GM23338 (cell line): ENCODE data around the gene PVRIG. TPM values are rescaled to one million over a fixed set of nuclear protein-coding genes. Genes with fewer than 3 reads are reported as not detected.

Experiments
- EZH2 ChIP-seq: fragments of 200-600 bp; sonication (generic); IDR thresholded peaks from one replicate; pipeline ENCODE4 v1.8.0; 2017; ENCODE audit warnings: antibody characterized with exemption, mild to moderate bottlenecking, low read depth; ENCODE audit not compliant: unreplicated experiment
- JUNB ChIP-seq: IDR thresholded peaks from one replicate; pipeline ENCODE4 v1.6.1; 2016; ENCODE audit warnings: antibody characterized with exemption; ENCODE audit not compliant: unreplicated experiment
- REST ChIP-seq: IDR thresholded peaks from one replicate; pipeline ENCODE4 v1.6.1; 2018; ENCODE audit warnings: antibody characterized with exemption; ENCODE audit not compliant: unreplicated experiment
- polyA plus RNA-seq: library from polyadenylated mRNA; unstranded; fragments of >200 nt; fragmentation: Nextera tagmentation; extraction: Ambion mirVana; gene quantifications from 2 replicates; pipeline ENCODE4 v1.2.1, GENCODE V29; 2016
- total RNA-seq: library from RNA; depleted of rRNA; stranded (reverse); fragments of >200 nt; shearing (Covaris generic); gene quantifications from 2 replicates; pipeline ENCODE4 v1.2.3, GENCODE V29; 2014
- TF ChIP-seq, protein P1 (sequence below): fragments of 250-450 bp; sonication (Bioruptor Pico); IDR thresholded peaks from 2 replicates; pipeline ENCODE4 v1.5.0; 2020; ENCODE audit warnings: mild to moderate bottlenecking, moderate library complexity
- TF ChIP-seq, protein P2 (sequence below), 2 experiments: fragments of 200-600 bp in 1 of 2; sonication (generic) in 1 of 2; conservative IDR thresholded peaks; 2 replicates each; pipeline versions ENCODE4 v1.5.1 to v1.6.1; 2016 to 2017; ENCODE audit warnings: antibody characterized with exemption in 2 of 2, low read depth in 2 of 2, mild to moderate bottlenecking in 2 of 2, moderate library complexity in 1 of 2

The PVRIG gene
- total and polyA plus RNA-seq, 2 experiments from 2014 or later = 1.1 TPM; not detected in 1

DNA sequence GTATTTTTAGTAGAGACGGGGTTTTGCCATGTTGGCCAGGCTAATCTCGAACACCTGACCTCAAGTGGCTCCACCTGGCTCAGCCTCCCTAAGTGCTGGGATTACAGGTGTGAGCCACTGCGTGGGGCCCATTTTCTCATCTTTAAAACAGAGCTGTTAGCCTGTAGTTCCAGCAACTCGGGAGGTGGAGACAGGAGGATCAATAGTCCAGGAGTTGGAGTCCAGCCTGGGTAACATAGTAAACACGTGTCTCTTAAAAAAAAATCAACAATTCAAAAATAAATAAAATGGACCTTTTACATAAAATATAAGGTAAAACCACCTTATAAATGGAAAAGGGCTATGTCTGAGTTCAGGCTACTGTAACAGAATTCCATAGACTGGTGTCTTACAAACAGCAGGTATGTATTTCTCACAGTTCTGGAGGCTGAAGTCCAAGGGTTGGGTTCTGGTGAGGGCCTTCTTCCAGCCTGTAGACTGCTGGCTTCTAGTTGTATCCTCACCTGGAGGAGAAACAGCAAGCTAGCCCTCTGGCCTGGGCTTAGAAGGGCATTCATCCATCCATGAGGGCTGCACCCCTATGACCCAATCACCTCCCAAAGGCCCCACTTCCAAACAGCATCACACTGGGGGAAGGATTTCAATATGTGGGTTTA, 7.0 kb upstream of the PVRIG start (continued):
- TF ChIP-seq, protein P1, sequence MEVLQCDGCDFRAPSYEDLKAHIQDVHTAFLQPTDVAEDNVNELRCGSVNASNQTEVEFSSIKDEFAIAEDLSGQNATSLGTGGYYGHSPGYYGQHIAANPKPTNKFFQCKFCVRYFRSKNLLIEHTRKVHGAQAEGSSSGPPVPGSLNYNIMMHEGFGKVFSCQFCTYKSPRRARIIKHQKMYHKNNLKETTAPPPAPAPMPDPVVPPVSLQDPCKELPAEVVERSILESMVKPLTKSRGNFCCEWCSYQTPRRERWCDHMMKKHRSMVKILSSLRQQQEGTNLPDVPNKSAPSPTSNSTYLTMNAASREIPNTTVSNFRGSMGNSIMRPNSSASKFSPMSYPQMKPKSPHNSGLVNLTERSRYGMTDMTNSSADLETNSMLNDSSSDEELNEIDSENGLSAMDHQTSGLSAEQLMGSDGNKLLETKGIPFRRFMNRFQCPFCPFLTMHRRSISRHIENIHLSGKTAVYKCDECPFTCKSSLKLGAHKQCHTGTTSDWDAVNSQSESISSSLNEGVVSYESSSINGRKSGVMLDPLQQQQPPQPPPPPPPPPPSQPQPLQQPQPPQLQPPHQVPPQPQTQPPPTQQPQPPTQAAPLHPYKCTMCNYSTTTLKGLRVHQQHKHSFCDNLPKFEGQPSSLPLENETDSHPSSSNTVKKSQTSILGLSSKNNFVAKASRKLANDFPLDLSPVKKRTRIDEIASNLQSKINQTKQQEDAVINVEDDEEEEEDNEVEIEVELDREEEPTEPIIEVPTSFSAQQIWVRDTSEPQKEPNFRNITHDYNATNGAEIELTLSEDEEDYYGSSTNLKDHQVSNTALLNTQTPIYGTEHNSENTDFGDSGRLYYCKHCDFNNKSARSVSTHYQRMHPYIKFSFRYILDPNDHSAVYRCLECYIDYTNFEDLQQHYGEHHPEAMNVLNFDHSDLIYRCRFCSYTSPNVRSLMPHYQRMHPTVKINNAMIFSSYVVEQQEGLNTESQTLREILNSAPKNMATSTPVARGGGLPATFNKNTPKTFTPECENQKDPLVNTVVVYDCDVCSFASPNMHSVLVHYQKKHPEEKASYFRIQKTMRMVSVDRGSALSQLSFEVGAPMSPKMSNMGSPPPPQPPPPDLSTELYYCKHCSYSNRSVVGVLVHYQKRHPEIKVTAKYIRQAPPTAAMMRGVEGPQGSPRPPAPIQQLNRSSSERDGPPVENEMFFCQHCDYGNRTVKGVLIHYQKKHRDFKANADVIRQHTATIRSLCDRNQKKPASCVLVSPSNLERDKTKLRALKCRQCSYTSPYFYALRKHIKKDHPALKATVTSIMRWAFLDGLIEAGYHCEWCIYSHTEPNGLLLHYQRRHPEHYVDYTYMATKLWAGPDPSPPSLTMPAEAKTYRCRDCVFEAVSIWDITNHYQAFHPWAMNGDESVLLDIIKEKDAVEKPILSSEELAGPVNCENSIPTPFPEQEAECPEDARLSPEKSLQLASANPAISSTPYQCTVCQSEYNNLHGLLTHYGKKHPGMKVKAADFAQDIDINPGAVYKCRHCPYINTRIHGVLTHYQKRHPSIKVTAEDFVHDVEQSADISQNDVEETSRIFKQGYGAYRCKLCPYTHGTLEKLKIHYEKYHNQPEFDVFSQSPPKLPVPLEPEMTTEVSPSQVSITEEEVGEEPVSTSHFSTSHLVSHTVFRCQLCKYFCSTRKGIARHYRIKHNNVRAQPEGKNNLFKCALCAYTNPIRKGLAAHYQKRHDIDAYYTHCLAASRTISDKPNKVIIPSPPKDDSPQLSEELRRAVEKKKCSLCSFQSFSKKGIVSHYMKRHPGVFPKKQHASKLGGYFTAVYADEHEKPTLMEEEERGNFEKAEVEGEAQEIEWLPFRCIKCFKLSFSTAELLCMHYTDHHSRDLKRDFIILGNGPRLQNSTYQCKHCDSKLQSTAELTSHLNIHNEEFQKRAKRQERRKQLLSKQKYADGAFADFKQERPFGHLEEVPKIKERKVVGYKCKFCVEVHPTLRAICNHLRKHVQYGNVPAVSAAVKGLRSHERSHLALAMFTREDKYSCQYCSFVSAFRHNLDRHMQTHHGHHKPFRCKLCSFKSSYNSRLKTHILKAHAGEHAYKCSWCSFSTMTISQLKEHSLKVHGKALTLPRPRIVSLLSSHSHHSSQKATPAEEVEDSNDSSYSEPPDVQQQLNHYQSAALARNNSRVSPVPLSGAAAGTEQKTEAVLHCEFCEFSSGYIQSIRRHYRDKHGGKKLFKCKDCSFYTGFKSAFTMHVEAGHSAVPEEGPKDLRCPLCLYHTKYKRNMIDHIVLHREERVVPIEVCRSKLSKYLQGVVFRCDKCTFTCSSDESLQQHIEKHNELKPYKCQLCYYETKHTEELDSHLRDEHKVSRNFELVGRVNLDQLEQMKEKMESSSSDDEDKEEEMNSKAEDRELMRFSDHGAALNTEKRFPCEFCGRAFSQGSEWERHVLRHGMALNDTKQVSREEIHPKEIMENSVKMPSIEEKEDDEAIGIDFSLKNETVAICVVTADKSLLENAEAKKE (CRISPR knock-in tag) = no peak
- TF ChIP-seq REST (no peak), EZH2 (no peak), JUNB (no peak)
- TF ChIP-seq, protein P2, sequence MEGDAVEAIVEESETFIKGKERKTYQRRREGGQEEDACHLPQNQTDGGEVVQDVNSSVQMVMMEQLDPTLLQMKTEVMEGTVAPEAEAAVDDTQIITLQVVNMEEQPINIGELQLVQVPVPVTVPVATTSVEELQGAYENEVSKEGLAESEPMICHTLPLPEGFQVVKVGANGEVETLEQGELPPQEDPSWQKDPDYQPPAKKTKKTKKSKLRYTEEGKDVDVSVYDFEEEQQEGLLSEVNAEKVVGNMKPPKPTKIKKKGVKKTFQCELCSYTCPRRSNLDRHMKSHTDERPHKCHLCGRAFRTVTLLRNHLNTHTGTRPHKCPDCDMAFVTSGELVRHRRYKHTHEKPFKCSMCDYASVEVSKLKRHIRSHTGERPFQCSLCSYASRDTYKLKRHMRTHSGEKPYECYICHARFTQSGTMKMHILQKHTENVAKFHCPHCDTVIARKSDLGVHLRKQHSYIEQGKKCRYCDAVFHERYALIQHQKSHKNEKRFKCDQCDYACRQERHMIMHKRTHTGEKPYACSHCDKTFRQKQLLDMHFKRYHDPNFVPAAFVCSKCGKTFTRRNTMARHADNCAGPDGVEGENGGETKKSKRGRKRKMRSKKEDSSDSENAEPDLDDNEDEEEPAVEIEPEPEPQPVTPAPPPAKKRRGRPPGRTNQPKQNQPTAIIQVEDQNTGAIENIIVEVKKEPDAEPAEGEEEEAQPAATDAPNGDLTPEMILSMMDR (conservative IDR thresholded peaks at IDR 0.05; ENCODE audit: low read depth in 2 of 2) = no peak
